ENCODE measurements around the gene NEK10. TPM values are rescaled to one million over a fixed set of nuclear protein-coding genes. Genes with fewer than 3 reads are reported as not detected.

Gene NEK10
- polyA plus RNA-seq, 2 of the 4 experiments (the other 2 are of a cell fraction): 1.7 to 2.9 TPM

DNA sequence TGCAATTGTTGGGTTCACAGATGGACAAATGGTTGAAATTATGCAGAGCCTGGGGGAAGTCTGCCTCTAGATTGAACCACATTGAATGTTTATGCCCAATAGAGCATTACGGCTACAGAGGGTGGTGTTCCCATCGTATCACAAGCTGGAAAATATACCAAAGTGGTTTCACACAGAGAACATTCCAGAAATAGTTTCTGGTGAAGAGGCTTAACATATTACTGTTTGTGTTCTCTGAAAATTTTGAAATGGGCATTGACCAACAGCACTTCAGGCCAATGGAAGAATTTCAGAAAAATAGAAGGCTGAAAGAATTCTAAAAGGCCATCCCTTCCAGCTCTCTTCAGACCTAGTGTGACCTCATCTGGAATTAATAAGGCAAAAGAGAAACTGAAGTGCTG is 203.9 kb downstream of the NEK10 start:
- Histone ChIP-seq H3K4me3 (no peak overlapping the region), H3K4me1 (no peaks in the 10 kb centered on the region), H3K9me3 (no peaks in the 10 kb centered on the region), H3K27ac (no peak overlapping the region), H3K4me2 (no peak overlapping the region)
- FAIRE-seq (no peak), ATAC-seq (no peak), DNase-seq (ENCODE audit: low read depth in 1 of 2, low spot score in 1 of 2) (no peak)
- ChIA-PET CTCF (interaction anchor here (1.2 kb wide), 1 partner anchor 18 kb away, joined by 3 read pairs; no protein-coding TSS in a partner anchor), POLR2A (no interaction called here)
- TF ChIP-seq TFCP2L1 (CRISPR knock-in tag; IDR thresholded peaks at IDR 0.05) (no peak), NPAS2 (CRISPR knock-in tag; IDR thresholded peaks at IDR 0.05; ENCODE audit: borderline replicate concordance) (no peak), ELK1 (IDR thresholded peaks at IDR 0.05; ENCODE audit: low read depth, low read length) (no peak), NR3C1 (IDR thresholded peaks at IDR 0.05) (no peak), RCOR1 (IDR thresholded peaks at IDR 0.05; ENCODE audit: low read depth, low read length) (no peak), SMC3 (IDR thresholded peaks at IDR 0.05) (no peak), ZNF302 (CRISPR knock-in tag; IDR thresholded peaks at IDR 0.05) (no peak), FOXS1 (CRISPR knock-in tag; IDR thresholded peaks at IDR 0.05) (no peak), HEYL (CRISPR knock-in tag; IDR thresholded peaks at IDR 0.05) (no peak), FOSL2 (IDR thresholded peaks at IDR 0.05) (no peak), FOSL2 (CRISPR knock-in tag; IDR thresholded peaks at IDR 0.05) (no peak), HDAC2 (IDR thresholded peaks at IDR 0.05) (no peak), JUNB (IDR thresholded peaks at IDR 0.05) (no peak), ZSCAN20 (CRISPR knock-in tag; IDR thresholded peaks at IDR 0.05) (no peak), POLR2A (IDR thresholded peaks at IDR 0.05; ENCODE audit: low read length) (no peak), RFX5 (IDR thresholded peaks at IDR 0.05) (no peak)
- TF ChIP-seq, protein P1, sequence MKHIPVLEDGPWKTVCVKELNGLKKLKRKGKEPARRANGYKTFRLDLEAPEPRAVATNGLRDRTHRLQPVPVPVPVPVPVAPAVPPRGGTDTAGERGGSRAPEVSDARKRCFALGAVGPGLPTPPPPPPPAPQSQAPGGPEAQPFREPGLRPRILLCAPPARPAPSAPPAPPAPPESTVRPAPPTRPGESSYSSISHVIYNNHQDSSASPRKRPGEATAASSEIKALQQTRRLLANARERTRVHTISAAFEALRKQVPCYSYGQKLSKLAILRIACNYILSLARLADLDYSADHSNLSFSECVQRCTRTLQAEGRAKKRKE (CRISPR knock-in tag; IDR thresholded peaks at IDR 0.05; ENCODE audit: low read depth): no peak
- WGBS (ENCODE audit: missing lambda C conversion rate): 76% methylated on average over 2 of the region's 2 CpGs

DNA sequence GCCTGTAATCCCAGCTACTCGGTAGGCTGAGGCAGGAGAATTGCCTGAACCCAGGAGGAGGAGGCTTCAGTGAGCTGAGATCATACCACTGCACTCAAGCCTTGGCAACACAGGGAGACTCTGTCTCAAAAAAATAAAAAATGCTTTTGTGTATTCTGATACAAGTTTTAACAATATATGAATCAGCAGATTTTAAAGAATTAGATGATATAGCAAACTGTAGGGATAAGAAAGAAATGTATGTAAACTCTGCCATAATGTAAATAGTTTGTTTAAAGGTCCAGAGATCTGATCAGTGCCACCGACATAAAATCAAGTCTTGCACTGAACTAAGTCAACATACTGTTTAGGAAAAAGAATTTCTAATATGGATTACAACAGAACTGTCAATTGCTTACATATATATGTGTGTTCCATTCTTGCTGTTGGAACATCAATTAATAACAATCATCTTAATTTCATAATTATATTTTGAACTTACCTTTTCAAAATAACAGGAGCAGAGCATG is 208.3 kb downstream of the NEK10 start:
- DNase-seq (ENCODE audit: low read depth in 1 of 2, low spot score in 1 of 2): no peak
- Histone ChIP-seq H3K4me1 (peaks cover 4% of the 10 kb centered on the region; the same call in 1 of the 3 replicates), H3K9me3 (no peaks in the 10 kb centered on the region), H3K4me3 (no peak overlapping the region), H3K4me2 (no peak overlapping the region), H3K27ac (no peak overlapping the region)
- POLR2A ChIA-PET: no interaction called here
- FAIRE-seq: no peak
- WGBS (ENCODE audit: missing lambda C conversion rate): 40% methylated on average over 2 of the region's 2 CpGs
- no peak for ATAC-seq
- TF ChIP-seq ELK1 (IDR thresholded peaks at IDR 0.05; ENCODE audit: low read depth, low read length): no peak
- peak; percentile 57 for TF ChIP-seq MAFK (IDR thresholded peaks at IDR 0.05; ENCODE audit: partially characterized antibody)
- CTCF ChIA-PET: no interaction called here

DNA sequence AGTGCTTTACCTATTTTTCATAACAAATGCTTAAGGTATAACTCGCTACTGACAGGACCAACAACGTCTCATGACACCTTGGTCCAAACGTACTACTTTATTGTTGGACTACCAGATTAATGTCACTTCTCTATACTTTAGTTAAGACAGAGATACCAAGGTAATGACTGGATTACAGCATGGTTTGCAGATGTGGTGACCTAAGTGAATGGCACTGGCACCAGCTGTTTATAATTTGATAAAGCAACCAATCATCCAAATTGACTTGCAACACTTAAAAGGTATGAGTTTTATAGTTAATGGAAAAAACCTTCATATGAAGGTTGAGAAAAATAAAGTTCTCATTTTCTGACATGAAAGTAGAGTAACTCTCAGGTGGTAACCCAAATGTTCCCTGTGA is 209.0 kb downstream of the NEK10 start:
- FAIRE-seq: no peak

More for the DNA sequence above, 209.0 kb downstream of the NEK10 start:
- Histone ChIP-seq H3K4me2 (no peak overlapping the region), H3K27ac (no peak overlapping the region), H3K4me1 (peaks cover 4% of the 10 kb centered on the region; the same call in 1 of the 3 replicates), H3K9me3 (no peaks in the 10 kb centered on the region), H3K4me3 (no peak overlapping the region)
- POLR2A ChIA-PET: no interaction called here
- TF ChIP-seq RFX5 (IDR thresholded peaks at IDR 0.05) (no peak), ZFP36 (IDR thresholded peaks at IDR 0.05; ENCODE audit: borderline replicate concordance, partially characterized antibody) (no peak), MAFK (IDR thresholded peaks at IDR 0.05; ENCODE audit: partially characterized antibody) (no peak), HEYL (CRISPR knock-in tag; IDR thresholded peaks at IDR 0.05) (no peak), JUNB (IDR thresholded peaks at IDR 0.05) (no peak), ESRRA (IDR thresholded peaks at IDR 0.05; ENCODE audit: borderline replicate concordance, low read length) (no peak), RCOR1 (IDR thresholded peaks at IDR 0.05; ENCODE audit: low read depth, low read length) (no peak), FOSB (CRISPR knock-in tag; IDR thresholded peaks at IDR 0.05) (no peak), KDM1A (IDR thresholded peaks at IDR 0.05; ENCODE audit: low read depth) (no peak), CHD4 (IDR thresholded peaks at IDR 0.05; ENCODE audit: borderline replicate concordance) (no peak), EHMT2 (IDR thresholded peaks at IDR 0.05; ENCODE audit: low read depth) (no peak), KDM5A (IDR thresholded peaks at IDR 0.05) (no peak), MAX (IDR thresholded peaks at IDR 0.05) (no peak)
- TF ChIP-seq, protein P2, sequence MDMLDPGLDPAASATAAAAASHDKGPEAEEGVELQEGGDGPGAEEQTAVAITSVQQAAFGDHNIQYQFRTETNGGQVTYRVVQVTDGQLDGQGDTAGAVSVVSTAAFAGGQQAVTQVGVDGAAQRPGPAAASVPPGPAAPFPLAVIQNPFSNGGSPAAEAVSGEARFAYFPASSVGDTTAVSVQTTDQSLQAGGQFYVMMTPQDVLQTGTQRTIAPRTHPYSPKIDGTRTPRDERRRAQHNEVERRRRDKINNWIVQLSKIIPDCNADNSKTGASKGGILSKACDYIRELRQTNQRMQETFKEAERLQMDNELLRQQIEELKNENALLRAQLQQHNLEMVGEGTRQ (IDR thresholded peaks at IDR 0.05): no peak
- TF ChIP-seq, protein P3, sequence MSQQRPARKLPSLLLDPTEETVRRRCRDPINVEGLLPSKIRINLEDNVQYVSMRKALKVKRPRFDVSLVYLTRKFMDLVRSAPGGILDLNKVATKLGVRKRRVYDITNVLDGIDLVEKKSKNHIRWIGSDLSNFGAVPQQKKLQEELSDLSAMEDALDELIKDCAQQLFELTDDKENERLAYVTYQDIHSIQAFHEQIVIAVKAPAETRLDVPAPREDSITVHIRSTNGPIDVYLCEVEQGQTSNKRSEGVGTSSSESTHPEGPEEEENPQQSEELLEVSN (IDR thresholded peaks at IDR 0.05; ENCODE audit: borderline replicate concordance, low read depth): no peak
- no peak for ATAC-seq
- DNase-seq (ENCODE audit: low read depth in 1 of 2, low spot score in 1 of 2): no peak
- 76% methylated on average over 3 of the region's 3 CpGs for WGBS (ENCODE audit: missing lambda C conversion rate)
- CTCF ChIA-PET: interaction anchor here (1.2 kb wide), 1 partner anchor 308 kb away, joined by 3 read pairs; no protein-coding TSS in a partner anchor

Measured in A549 (cell line).